ENCODE measurements around the gene FOXP1. TPM values are rescaled to one million over a fixed set of nuclear protein-coding genes. Genes with fewer than 3 reads are reported as not detected.

FOXP1 gene
- total and polyA plus RNA-seq, 9 of the 15 experiments (the other 6 are each of a cell fraction or from before 2014, with no cell fraction given), result 7.7 to 34.5 (median 13.7) TPM

- TF ChIP-seq AFF1 (IDR thresholded peaks at IDR 0.05; ENCODE audit: low read depth in 1 of 2, partially characterized antibody in 2 of 2) (no peak), ARID3B (CRISPR knock-in tag; IDR thresholded peaks at IDR 0.05; ENCODE audit: borderline replicate concordance) (no peak), ZNF274 (IDR thresholded peaks at IDR 0.05; ENCODE audit: borderline replicate concordance, low read depth, low read length) (no peak), ESRRA (IDR thresholded peaks at IDR 0.05; ENCODE audit: borderline replicate concordance, low read depth) (no peak), MYNN (IDR thresholded peaks at IDR 0.05) (peak; percentile 82; the same call in 1 of the 2 replicates), MYNN (CRISPR knock-in tag; IDR thresholded peaks at IDR 0.05) (no peak), SPI1 (IDR thresholded peaks at IDR 0.05; ENCODE audit: borderline replicate concordance, low read depth, low read length) (peak; percentile 70)
Measured at GRCh38 chr3:71066356-71066755, 517.2 kb downstream of the FOXP1 start (continued).
